GM19324 (cell line): Measurements from ENCODE around the gene GNG7.
"Not testable (repeated sequence)": the region's sequence is repeated elsewhere in the genome, so short reads cannot be mapped to it uniquely, and the experiment has no call there.

Experiments
- ATAC-seq: cut with Tn5 transposase; IDR thresholded peaks from one replicate; pipeline ENCODE4 v1.9.1; 2021; ENCODE audit warnings: mild to moderate bottlenecking, moderate library complexity; ENCODE audit not compliant: unreplicated experiment, low FRiP score

GNG7 gene

GRCh38 chr19:2544576-2545415, 157.7 kb downstream of the GNG7 start:
- ATAC-seq = no peak

DNA sequence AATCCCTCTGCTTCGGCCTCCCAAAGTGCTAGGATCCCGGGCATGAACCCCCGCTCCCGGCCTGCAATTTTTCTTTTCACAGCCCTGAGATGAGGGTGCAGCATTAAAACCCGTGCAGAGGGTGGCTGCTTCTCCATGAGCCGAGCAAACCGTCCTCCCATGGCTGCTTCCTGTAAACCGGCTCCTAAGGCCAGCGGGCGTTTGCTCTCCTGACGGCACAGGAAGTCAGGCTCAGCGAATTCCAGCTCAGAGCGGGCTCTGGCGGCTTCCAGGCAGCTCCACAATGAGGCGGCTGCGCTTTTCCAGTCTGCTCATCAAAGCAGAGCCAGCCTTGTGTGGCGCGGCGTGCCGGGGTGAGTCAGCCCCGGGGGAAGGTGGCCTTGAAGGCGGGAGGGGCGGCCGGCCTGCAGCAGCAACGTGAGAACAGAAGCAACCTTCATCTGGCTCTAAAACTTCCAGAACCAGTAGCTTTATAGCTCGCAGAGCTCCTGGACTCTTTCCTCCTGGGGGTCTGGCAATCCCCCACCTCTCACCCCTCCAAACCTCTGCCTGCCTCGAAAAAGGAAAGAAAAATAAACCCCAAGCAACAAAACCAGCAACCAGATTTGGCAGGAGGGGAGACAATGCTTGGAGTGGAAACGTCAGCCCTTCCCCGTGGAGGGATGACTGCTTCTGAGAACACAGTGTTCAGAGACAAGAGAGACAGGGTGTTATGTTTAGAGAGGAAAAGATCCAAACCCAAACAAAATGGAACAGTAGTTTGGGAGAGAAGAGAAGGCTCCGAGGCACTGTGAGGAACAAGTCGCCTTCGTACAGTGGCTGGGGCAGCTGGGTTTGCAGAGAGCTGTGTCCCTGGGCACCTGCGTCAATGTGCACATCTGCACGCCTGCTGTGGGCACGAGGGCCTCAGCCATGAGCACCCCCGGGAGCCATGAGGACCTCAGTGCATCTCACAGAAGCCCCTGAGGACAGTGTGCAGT, 158.7 kb downstream of the GNG7 start:
- no peak for ATAC-seq

DNA sequence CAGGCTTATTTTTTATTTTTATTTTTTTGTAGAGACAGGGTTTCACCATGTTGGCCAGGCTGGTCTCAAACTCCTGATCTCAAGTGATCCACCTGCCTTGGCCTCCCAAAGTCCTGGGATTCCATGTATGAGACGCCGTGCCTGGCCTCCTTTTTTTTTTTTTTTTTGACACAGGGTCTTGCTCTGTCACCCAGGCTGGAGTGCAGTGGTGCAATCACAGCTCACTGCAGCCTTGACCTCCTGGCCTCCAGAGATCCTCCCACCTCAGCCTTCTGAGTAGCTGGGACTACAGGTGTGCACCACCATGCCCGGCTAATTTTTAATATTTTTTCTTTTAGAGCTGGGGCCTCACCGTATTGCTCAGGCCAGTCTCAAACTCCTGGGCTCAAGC, 159.4 kb downstream of the GNG7 start:
- not testable (repeated sequence) for ATAC-seq

- ATAC-seq = no peak
Measured at GRCh38 chr19:2542341-2543069, 160.0 kb downstream of the GNG7 start.

DNA sequence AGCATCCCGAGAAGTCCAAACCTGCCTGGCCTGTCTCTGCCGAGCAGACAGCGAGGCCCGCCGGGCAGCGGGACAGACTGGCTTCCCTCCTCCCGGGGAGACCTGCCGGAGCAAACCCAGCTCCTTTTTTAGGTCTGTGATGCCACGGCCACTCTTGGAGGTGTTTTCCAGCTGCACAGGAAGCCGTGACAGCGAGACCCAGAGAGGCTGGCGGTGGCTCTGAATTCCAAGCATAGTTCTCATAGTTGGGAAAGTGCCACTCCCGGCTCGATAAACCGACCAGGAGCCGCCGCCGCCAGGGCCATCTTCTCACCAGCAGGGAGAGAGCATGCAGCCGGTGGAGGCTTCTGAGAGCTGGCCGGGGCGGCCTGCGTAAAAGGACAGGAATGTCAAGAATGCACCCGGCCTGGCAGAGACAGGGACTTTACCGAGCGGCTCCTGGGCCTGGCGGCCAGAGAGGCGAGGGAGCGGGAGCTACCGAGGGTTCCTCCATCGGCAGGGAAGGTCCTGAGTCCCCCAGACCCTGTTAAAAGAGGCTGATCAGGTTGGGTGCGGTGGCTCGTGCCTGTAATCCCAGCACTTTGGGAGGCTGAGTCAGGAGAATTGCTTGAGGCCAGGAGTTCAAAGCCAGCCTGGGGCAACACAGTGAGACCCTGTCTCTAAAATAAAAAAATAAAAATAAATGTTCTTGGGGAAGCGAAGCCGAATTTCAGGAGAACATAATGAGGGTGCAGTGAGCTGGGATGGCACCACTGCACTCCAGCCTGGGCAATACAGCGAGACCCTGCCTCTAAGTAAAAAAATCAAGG, 161.6 kb downstream of the GNG7 start:
- ATAC-seq = no peak

- no peak for ATAC-seq
Measured at GRCh38 chr19:2540251-2540645, 162.2 kb downstream of the GNG7 start.

DNA sequence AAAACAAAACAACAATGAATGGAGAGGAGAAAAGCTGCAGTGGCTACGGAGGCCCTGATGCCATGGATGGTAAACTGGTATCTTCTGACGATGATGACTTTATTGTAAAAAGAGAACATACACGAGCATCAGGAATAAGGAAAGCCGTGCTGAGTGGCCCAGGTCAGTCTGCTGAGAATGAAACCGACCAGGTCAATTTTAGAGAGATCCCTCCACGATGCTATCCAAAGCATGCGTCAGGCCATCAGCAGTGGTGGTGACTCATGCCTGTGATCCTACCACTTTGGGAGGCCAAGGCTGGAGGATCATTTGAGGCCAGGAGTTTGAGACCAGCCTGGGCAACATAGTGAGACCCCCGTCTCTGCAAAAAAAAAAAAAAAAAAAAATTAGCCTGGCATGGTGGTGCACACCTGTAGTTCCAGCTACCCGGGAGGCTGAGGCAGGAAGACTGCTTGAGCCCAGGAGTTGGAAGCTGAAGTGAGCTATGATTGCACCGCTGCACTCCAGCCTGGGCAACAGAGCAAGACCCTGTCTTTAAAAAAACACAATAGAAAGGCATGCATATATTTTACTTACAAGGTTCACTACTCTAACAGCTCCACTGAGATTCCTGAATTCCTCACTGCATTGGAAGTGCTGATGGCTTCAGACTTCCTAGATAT, 164.3 kb downstream of the GNG7 start:
- ATAC-seq = no peak

GRCh38 chr19:2537584-2537983, 164.9 kb downstream of the GNG7 start:
- not testable (repeated sequence) for ATAC-seq

- no peak for ATAC-seq
Measured at GRCh38 chr19:2536461-2536860, 166.0 kb downstream of the GNG7 start.

DNA sequence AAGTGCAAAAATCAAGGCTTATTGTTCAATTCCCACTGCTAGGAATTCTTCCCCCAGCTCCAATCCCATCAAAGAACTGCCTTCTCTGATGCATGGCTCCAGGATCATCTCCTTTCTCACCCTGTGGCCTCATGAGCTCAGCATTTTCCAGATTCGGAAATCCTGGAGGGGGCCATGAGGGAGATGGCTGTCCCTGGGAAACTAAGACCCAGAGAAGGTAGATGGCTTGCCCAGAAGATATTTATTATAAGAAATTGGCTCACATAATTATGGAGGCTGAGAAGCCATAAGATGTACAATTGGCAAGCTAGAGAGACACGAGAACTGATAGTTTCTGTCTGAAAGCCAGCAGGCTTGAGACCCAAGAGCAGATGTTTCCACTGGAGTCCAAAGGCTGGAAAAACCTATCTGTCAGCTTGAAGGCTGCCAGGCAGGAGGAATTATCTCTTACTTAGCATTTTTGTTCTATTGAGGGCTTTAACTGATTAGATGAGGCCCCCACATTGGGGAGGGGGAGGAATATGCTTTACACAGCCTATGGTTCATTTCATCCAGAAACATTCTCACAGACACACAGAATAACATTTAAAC, 168.0 kb downstream of the GNG7 start:
- no peak for ATAC-seq

DNA sequence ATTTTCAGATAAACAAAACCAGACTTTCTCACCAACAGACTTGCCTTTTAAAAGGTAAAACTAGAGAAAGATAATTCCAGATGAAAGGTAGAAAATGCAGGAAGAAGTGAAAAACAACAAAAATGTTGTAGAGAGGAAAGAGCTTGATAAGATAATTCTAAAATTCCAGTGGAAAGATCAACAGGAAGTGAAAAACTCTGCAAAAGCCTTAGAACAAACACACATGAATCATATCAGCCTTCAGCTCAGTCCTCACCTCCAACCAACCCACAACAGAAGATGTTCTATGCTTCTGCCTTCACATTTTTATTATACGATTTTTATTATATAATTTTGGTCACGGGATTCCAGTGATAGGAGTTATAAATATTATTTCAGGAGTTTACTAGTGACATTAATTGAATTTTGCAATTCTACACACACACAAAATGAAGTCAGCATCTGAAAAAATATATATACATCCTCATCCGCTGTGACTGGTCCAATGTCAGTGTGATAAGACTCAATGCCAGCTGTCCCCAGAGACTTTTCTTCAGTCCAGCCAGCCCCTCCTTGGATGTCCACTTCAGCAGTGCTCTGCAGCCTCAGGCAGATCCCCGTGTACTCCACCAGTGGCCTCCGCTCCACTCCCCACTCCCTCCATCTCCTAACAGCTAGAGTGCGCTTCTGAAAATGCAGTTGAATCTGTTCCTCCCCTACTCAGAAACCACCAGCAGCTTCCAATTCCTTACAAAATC, 168.6 kb downstream of the GNG7 start:
- ATAC-seq = no peak

- ATAC-seq = no peak
Measured at GRCh38 chr19:2533072-2533425, 169.4 kb downstream of the GNG7 start.

DNA sequence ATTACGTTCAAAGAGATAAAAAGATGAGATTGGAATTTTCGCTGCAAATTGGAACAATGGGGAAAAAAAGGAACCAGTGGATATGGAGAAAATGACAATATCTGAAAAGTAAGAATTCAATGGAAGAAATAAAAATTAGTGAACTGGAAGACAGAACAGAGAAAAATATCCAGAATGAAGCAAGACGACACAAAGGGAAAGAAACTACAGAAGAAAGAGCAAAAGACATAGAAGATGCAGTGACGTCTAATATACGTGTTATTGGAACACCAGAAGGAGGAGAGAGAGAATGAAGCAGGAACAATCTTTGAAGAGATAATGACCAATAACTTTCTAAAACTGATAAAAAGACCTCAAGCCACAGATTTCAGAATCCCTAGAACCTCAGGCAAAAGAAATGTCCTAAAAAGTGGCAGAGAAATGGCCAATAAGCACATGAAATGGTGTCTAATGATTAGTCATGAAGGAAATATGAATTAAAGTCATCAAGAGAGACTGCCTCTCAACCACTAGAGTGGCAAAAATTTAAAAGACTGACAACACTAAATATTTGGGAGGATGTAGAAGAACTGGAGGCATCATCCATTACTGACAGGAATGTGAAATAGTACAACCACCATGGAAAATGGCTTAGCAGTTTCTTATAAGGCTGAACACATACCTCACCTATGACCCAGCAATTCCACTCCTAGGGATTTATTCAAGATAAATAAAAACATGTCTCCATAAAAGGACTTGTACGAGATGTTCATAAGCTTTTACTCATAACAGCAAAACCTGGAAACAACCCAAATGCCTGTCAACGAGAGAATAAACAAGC, 170.0 kb downstream of the GNG7 start:
- ATAC-seq = no peak

DNA sequence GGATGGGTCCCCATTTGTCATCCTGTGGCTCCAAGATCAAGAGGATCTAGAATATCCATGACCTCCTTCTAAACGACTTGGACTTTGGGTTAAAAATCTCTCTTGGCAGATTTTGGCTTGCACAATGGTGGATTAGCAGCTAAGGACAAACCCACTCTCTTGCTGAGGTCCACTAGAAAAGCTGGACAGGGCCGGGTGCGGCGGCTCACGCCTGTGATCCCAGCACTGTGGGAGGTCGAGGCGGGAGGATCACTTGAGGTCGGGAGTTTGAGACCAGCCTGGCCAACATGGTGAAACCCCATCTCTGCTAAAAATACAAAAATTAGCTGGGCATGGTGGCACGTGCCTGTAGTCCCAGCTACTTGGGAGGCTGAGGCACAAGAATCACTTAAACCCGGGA, 172.6 kb downstream of the GNG7 start:
- ATAC-seq = not testable (repeated sequence)

- ATAC-seq = no peak
Measured at GRCh38 chr19:2529473-2529918, 173.0 kb downstream of the GNG7 start.

GRCh38 chr19:2528675-2529101, 173.8 kb downstream of the GNG7 start:
- no peak for ATAC-seq

DNA sequence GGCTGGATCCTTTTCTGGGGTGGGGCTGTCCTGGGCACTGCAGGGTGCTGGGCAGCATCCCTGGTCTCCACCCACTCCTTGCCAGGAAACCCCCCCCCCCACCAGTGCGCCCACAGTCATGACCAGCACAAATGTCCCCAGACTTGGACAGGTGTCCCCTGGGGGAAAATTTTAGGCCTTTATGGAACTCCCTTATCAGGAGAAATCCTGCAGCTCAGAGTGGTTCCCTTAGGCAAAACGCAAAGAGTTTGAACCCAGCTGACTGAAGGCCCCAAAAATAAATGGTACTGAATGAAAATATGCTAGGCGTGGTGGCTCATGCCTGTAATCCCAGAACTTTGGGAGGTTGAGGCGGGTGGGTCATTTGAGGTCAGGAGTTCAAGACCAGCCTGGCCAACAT, 174.8 kb downstream of the GNG7 start:
- ATAC-seq = no peak
